Liver (tissue), 9 donors: ENCODE results near the gene CA6. TPM values are rescaled to one million over a fixed set of nuclear protein-coding genes. Genes with fewer than 3 reads are reported as not detected.

Experiments
- DNase-seq: peaks from one replicate; pipeline ENCODE4 v3.0.0-alpha.2; 2017; ENCODE audit warnings: low spot score
- H3K27ac ChIP-seq, 2 donors: one replicate each; pipeline ENCODE4 v1.7.0; 2013; ENCODE audit warnings: inconsistent platforms in 2 of 2, low read length in 2 of 2, control low read depth in 1 of 2, low read depth in 1 of 2, mild to moderate bottlenecking in 1 of 2
- H3K27me3 ChIP-seq, 4 donors: one replicate each; pipeline versions ENCODE4 v1.6.1 to v1.7.0; 2013; ENCODE audit warnings: low read length in 3 of 4, inconsistent platforms in 1 of 4, mild to moderate bottlenecking in 1 of 4, moderate library complexity in 1 of 4; ENCODE audit not compliant: control insufficient read depth in 4 of 4, insufficient read depth in 4 of 4
- H3K36me3 ChIP-seq, 4 donors: one replicate each; pipeline versions ENCODE4 v1.6.1 to v1.7.0; 2013; ENCODE audit warnings: low read length in 3 of 4, mild to moderate bottlenecking in 3 of 4, low read depth in 1 of 4, moderate library complexity in 1 of 4; ENCODE audit not compliant: control insufficient read depth in 4 of 4, insufficient read depth in 3 of 4
- H3K4me1 ChIP-seq, 4 donors: one replicate each; pipeline versions ENCODE4 v1.6.1 to v1.7.0; 2013; ENCODE audit warnings: low read length in 3 of 4, mild to moderate bottlenecking in 3 of 4, moderate library complexity in 1 of 4; ENCODE audit not compliant: control insufficient read depth in 4 of 4, insufficient read depth in 4 of 4
- H3K4me3 ChIP-seq, 3 donors: one replicate each; pipeline versions ENCODE4 v1.6.1 to v1.7.0; 2013; ENCODE audit warnings: low read length in 3 of 3, control low read depth in 1 of 3, low read depth in 1 of 3, mild to moderate bottlenecking in 1 of 3
- H3K9ac ChIP-seq, 2 donors: one replicate each; pipeline ENCODE4 v1.7.0; 2013; ENCODE audit warnings: low read length in 2 of 2, mild to moderate bottlenecking in 2 of 2, moderate library complexity in 2 of 2, control low read depth in 1 of 2, low read depth in 1 of 2
- H3K9me3 ChIP-seq, 4 donors: one replicate each; pipeline versions ENCODE4 v1.6.1 to v1.7.0; 2013; ENCODE audit warnings: low read length in 3 of 4; ENCODE audit not compliant: control insufficient read depth in 4 of 4
- EGR1 ChIP-seq, 2 donors: IDR thresholded peaks; 2 replicates each; pipeline ENCODE4 v1.6.1; 2016 to 2018; ENCODE audit warnings: antibody characterized with exemption in 2 of 2, low read depth in 2 of 2
- FOXA1 ChIP-seq: IDR thresholded peaks from 2 replicates; pipeline ENCODE4 v1.6.1; 2016; ENCODE audit warnings: antibody characterized with exemption
- FOXA2 ChIP-seq: IDR thresholded peaks from 2 replicates; pipeline ENCODE4 v1.6.1; 2016; ENCODE audit warnings: antibody characterized with exemption
- GABPA ChIP-seq, 2 donors: IDR thresholded peaks in 1 of 2; conservative IDR thresholded peaks in 1 of 2; 2 replicates each; pipeline ENCODE4 v1.6.1; 2016; ENCODE audit warnings: antibody characterized with exemption in 2 of 2, mild to moderate bottlenecking in 1 of 2, moderate library complexity in 1 of 2
- HNF4A ChIP-seq, 2 donors: conservative IDR thresholded peaks; 2 replicates each; pipeline ENCODE4 v1.6.1; 2016; ENCODE audit warnings: antibody characterized with exemption in 2 of 2, mild to moderate bottlenecking in 2 of 2
- JUND ChIP-seq, 2 donors: IDR thresholded peaks; 2 replicates each; pipeline ENCODE4 v1.6.1; 2016; ENCODE audit warnings: antibody characterized with exemption in 2 of 2
- NR2F2 ChIP-seq: IDR thresholded peaks from 2 replicates; pipeline ENCODE4 v1.6.1; 2016; ENCODE audit warnings: antibody characterized with exemption
- RAD21 ChIP-seq, 2 donors: IDR thresholded peaks; 2 replicates each; pipeline ENCODE4 v1.6.1; 2016; ENCODE audit warnings: antibody characterized with exemption in 2 of 2, mild to moderate bottlenecking in 2 of 2
- RXRA ChIP-seq, 2 donors: IDR thresholded peaks; 2 replicates each; pipeline ENCODE4 v1.6.1; 2017 to 2018; ENCODE audit warnings: antibody characterized with exemption in 2 of 2, mild to moderate bottlenecking in 1 of 2
- SP1 ChIP-seq: IDR thresholded peaks from 2 replicates; pipeline ENCODE4 v1.6.1; 2018; ENCODE audit warnings: antibody characterized with exemption, mild to moderate bottlenecking
- YY1 ChIP-seq: IDR thresholded peaks from 2 replicates; pipeline ENCODE4 v1.6.1; 2016; ENCODE audit warnings: antibody characterized with exemption, mild to moderate bottlenecking
- WGBS: extraction: QIAGEN DNeasy Blood & Tissue Kit; methylation state at CpG from one replicate; pipeline ENCODE4 v1.1.7; 2013; 5-methylcytosine and 5-hydroxymethylcytosine counted together
- polyA plus RNA-seq, 2 donors: library from polyadenylated mRNA; stranded (reverse) in 1 of 2; unstranded in 1 of 2; fragments of 200-250 nt in 1 of 2; fragments of >200 nt in 1 of 2; fragmentation: Nextera tagmentation in 1 of 2; extraction: Ambion mirVana in 1 of 2; gene quantifications; one replicate each; pipeline versions ENCODE4 v1.2.1 to v1.2.3, GENCODE V29; 2013 to 2015
- total RNA-seq, 2 donors: library from RNA; depleted of rRNA; stranded (reverse); fragments of >200 nt; gene quantifications; one replicate each; pipeline ENCODE4 v1.2.3, GENCODE V29; 2014
- TF ChIP-seq, protein P1 (sequence below): fragments of 150-350 bp; IDR thresholded peaks from 2 replicates; pipeline ENCODE4 v1.5.1; 2017; ENCODE audit warnings: improper control_type of control experiment, low read depth, low read length; ENCODE audit not compliant: missing input control
- TF ChIP-seq, protein P2 (sequence below): IDR thresholded peaks from 2 replicates; pipeline ENCODE4 v1.6.1; 2016; ENCODE audit warnings: antibody characterized with exemption, mild to moderate bottlenecking
- TF ChIP-seq, protein P3 (sequence below): IDR thresholded peaks from 2 replicates; pipeline ENCODE4 v1.6.1; 2016; ENCODE audit warnings: antibody characterized with exemption
- donor health status: healthy.
- donor health status: healthy.
- donor health status: healthy.
- donor health status: healthy.
- donor health status: healthy.

Gene CA6
- total and polyA plus RNA-seq, 4 donors, result not detected

DNA sequence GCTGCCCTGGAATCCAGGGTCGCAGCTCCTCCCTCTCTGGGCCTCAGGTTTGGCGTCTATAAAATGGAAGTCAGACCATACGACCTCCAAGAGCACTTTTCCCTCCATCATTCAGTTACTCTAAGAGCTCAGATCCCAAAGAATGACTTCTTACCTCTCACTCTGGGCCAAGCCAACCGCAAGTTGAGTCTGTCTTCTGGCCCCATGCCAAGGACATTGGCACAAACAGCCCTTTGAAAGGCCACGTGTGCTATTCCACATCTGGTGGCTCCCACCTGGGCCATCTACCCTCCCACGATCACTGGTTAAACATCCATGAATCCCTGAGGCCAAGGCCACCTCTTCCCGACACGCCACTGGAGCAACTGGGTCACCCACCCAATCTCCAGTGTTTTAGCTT, 68.2 kb downstream of the CA6 start:
- Histone ChIP-seq H3K27ac (no peak overlapping the region), H3K9ac (no peak overlapping the region), H3K27me3 (no peaks in the 10 kb centered on the region), H3K9me3 (no peaks in the 10 kb centered on the region), H3K4me3 (no peak overlapping the region), H3K36me3 (no peaks in the 10 kb centered on the region), H3K4me1 (no peaks in the 10 kb centered on the region)
- no peak for TF ChIP-seq RAD21 (IDR thresholded peaks at IDR 0.05)
- TF ChIP-seq, protein P1, sequence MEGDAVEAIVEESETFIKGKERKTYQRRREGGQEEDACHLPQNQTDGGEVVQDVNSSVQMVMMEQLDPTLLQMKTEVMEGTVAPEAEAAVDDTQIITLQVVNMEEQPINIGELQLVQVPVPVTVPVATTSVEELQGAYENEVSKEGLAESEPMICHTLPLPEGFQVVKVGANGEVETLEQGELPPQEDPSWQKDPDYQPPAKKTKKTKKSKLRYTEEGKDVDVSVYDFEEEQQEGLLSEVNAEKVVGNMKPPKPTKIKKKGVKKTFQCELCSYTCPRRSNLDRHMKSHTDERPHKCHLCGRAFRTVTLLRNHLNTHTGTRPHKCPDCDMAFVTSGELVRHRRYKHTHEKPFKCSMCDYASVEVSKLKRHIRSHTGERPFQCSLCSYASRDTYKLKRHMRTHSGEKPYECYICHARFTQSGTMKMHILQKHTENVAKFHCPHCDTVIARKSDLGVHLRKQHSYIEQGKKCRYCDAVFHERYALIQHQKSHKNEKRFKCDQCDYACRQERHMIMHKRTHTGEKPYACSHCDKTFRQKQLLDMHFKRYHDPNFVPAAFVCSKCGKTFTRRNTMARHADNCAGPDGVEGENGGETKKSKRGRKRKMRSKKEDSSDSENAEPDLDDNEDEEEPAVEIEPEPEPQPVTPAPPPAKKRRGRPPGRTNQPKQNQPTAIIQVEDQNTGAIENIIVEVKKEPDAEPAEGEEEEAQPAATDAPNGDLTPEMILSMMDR, result no peak
- TF ChIP-seq, protein P2, sequence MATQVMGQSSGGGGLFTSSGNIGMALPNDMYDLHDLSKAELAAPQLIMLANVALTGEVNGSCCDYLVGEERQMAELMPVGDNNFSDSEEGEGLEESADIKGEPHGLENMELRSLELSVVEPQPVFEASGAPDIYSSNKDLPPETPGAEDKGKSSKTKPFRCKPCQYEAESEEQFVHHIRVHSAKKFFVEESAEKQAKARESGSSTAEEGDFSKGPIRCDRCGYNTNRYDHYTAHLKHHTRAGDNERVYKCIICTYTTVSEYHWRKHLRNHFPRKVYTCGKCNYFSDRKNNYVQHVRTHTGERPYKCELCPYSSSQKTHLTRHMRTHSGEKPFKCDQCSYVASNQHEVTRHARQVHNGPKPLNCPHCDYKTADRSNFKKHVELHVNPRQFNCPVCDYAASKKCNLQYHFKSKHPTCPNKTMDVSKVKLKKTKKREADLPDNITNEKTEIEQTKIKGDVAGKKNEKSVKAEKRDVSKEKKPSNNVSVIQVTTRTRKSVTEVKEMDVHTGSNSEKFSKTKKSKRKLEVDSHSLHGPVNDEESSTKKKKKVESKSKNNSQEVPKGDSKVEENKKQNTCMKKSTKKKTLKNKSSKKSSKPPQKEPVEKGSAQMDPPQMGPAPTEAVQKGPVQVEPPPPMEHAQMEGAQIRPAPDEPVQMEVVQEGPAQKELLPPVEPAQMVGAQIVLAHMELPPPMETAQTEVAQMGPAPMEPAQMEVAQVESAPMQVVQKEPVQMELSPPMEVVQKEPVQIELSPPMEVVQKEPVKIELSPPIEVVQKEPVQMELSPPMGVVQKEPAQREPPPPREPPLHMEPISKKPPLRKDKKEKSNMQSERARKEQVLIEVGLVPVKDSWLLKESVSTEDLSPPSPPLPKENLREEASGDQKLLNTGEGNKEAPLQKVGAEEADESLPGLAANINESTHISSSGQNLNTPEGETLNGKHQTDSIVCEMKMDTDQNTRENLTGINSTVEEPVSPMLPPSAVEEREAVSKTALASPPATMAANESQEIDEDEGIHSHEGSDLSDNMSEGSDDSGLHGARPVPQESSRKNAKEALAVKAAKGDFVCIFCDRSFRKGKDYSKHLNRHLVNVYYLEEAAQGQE, result no peak
- no peak for TF ChIP-seq HNF4A (conservative IDR thresholded peaks at IDR 0.05)
- TF ChIP-seq FOXA2, result no peak
- TF ChIP-seq NR2F2, result no peak
- TF ChIP-seq JUND (IDR thresholded peaks at IDR 0.05), result no peak
- no peak for TF ChIP-seq YY1
- TF ChIP-seq GABPA (IDR thresholded peaks at IDR 0.05 in 1 of 2, conservative IDR thresholded peaks at IDR 0.05 in 1 of 2), result no peak
- TF ChIP-seq SP1, result no peak
- WGBS, result 87% methylated on average over 8 of the region's 8 CpGs
- no peak for DNase-seq

DNA sequence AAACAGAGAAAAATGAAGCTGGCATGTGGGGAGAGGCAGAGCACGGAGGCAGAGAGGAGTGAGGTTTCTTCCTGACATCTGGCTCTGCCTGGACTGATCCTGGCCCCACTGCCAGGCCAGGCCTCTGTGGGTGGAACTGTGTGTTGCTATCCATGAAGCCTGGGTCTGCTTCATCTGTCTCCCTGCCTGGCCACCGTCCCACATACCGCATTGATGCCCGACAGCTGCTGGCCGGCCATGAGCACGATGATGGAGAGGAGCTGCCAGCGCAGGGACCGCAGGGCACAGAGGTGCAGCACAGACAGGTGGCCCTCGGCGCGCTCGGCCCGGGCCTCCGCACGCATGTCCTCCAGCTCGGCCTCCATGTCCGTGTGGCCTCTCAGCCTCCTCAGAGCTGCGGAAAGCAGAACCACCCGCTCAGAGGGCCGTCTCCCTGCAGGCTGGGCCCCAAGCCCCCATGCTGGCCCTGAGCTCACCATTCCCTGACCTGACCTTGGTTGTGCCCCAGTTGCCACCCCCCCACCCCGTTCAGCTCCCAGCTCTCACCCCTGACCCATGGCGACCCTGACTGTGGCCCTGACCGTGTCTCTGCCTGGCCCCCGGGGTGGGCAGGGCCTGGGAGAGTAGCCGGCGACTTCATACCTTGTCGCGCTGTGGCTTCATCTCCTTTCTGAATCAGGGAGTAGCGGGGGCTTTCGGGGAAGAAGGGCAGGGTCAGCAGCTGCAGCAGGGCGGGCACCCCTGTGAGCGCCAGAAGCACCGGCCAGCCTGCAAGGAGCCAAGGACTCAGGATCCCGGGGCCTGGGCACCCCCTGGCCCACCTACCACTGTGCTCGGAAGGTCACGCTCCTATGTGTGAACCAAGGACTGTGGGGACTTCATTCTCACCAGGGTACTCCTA, 69.1 kb downstream of the CA6 start:
- H3K4me3 ChIP-seq, result no peak overlapping the region
- H3K9ac ChIP-seq, result no peak overlapping the region
- no peaks in the 10 kb centered on the region for H3K27me3 ChIP-seq
- no peaks in the 10 kb centered on the region for H3K36me3 ChIP-seq
- no peaks in the 10 kb centered on the region for H3K9me3 ChIP-seq
- H3K4me1 ChIP-seq, result no peaks in the 10 kb centered on the region
- DNase-seq, result no peak
- no peak overlapping the region for H3K27ac ChIP-seq
- WGBS, result 92% methylated on average over 36 of the region's 36 CpGs
- no peak for TF ChIP-seq EGR1 (IDR thresholded peaks at IDR 0.05; ENCODE audit: low read depth in 2 of 2)
- TF ChIP-seq, protein P3, sequence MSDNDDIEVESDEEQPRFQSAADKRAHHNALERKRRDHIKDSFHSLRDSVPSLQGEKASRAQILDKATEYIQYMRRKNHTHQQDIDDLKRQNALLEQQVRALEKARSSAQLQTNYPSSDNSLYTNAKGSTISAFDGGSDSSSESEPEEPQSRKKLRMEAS, result no peak

DNA sequence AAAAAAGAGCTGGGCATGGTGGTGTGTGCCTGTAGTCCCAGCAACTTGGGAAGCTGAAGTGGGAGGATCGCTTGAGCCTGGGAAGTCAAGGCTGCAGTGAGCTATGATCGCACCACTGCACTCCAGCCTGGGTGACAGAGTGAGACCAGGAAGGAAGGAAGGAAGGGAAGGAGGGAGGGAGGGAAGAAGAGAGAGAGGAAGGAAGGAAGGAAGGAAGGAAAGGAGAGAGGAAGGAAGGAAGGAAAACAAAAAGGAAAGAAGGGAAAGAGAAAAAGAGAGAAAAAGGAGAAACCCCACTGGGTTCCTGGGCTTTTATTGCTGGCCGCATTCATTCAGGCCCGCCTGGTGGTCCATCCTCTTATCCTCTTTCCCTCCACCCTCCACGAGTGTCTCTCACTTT, 70.8 kb downstream of the CA6 start:
- Histone ChIP-seq H3K4me3 (no peak overlapping the region), H3K36me3 (no peaks in the 10 kb centered on the region), H3K27me3 (no peaks in the 10 kb centered on the region), H3K9ac (no peak overlapping the region), H3K27ac (no peak overlapping the region), H3K4me1 (no peaks in the 10 kb centered on the region), H3K9me3 (no peaks in the 10 kb centered on the region)
- no peak for DNase-seq
- WGBS, result 89% methylated on average over 5 of the region's 5 CpGs
- TF ChIP-seq RXRA (IDR thresholded peaks at IDR 0.05) (no peak), FOXA2 (no peak), HNF4A (conservative IDR thresholded peaks at IDR 0.05) (no peak), RAD21 (IDR thresholded peaks at IDR 0.05) (no peak), FOXA1 (no peak), NR2F2 (no peak), EGR1 (IDR thresholded peaks at IDR 0.05; ENCODE audit: low read depth in 2 of 2) (no peak)
